Activated CD4-positive, CD25-positive, alpha-beta regulatory T cell treated with anti-CD3 and anti-CD28 coated beads, Interleukin-2, amount 50 U/mL, for 16 hours (primary cell): ENCODE measurements around the gene ACKR2.

ENCODE experiments used
- DNase-seq: peaks from one replicate; pipeline ENCODE4 v3.0.0-alpha.2; 2020; ENCODE audit warnings: low read depth, low spot score

Gene ACKR2

GRCh38 chr3:42809202-42809601, at the start of gene ACKR2:
Gene ACKR2, plus strand, starts transcription at chr3:42809445. Its CDS starts 55,058 bp downstream, at chr3:42864503.
- DNase-seq = no peak

GRCh38 chr3:42762046-42762724, 47.1 kb upstream of the ACKR2 start:
- DNase-seq = no peak

- no peak for DNase-seq
Observed at GRCh38 chr3:42763021-42763420, 46.2 kb upstream of the ACKR2 start.

GRCh38 chr3:42764115-42764514, 45.1 kb upstream of the ACKR2 start:
- DNase-seq = no peak

GRCh38 chr3:42764561-42765295, 44.5 kb upstream of the ACKR2 start:
- DNase-seq = no peak

GRCh38 chr3:42769477-42770131, 39.6 kb upstream of the ACKR2 start:
- DNase-seq = no peak

- no peak for DNase-seq
Observed at GRCh38 chr3:42771271-42771670, 38.0 kb upstream of the ACKR2 start.

GRCh38 chr3:42772670-42773408, 36.4 kb upstream of the ACKR2 start, which contains the start of gene CCDC13:
Gene CCDC13, minus strand, starts transcription at chr3:42773253. Its CDS starts 14,908 bp downstream, at chr3:42758345.
- peak; percentile 65 for DNase-seq

GRCh38 chr3:42773409-42773751, 35.9 kb upstream of the ACKR2 start:
- no peak for DNase-seq

GRCh38 chr3:42778644-42779043, 30.6 kb upstream of the ACKR2 start:
- no peak for DNase-seq

- no peak for DNase-seq
Observed at GRCh38 chr3:42780398-42780797, 28.8 kb upstream of the ACKR2 start.

GRCh38 chr3:42780892-42781700, 28.1 kb upstream of the ACKR2 start:
- no peak for DNase-seq

- no peak for DNase-seq
Observed at GRCh38 chr3:42786212-42786611, 23.0 kb upstream of the ACKR2 start.

- DNase-seq = no peak
Observed at GRCh38 chr3:42786631-42787030, 22.6 kb upstream of the ACKR2 start.

GRCh38 chr3:42790714-42791229, 18.5 kb upstream of the ACKR2 start:
- DNase-seq = no peak

- DNase-seq = no peak
Observed at GRCh38 chr3:42795621-42796181, 13.5 kb upstream of the ACKR2 start.

GRCh38 chr3:42796332-42796885, 12.8 kb upstream of the ACKR2 start:
- DNase-seq = no peak

GRCh38 chr3:42799376-42799775, 9.9 kb upstream of the ACKR2 start:
- no peak for DNase-seq

GRCh38 chr3:42800251-42800650, 9.0 kb upstream of the ACKR2 start:
- no peak for DNase-seq

- DNase-seq = no peak
Observed at GRCh38 chr3:42801048-42801620, 8.1 kb upstream of the ACKR2 start.
